NCI-H345 treated with DMSO at 0.1 percent for 48 hours (cell line): ENCODE measurements around the gene CDH5.

Experiments
- DNase-seq: peaks from one replicate; lab custom pipeline; 2025; ENCODE audit not compliant: unreplicated experiment; lab: John Stamatoyannopoulos, UW

The CDH5 gene

DNA sequence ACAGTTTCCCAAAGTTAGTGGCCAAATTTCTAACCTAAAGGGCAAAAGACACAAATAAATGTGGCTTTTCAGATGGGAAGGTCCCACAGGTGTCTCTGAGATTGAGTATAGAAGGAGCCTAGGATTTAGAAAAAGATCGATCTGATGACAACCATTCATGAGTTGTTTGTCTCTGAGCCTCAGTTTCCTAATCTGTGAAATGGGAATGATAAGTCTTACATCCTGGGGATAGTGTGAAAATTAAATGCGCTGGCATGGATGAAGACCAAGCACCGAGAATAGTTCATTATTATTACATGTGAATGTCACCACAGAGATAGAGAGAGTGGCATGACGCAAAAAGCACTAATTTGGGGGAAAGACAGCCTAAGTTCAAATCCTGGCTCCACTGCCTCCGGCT, 7.2 kb downstream of the CDH5 start:
- no peak for DNase-seq

DNA sequence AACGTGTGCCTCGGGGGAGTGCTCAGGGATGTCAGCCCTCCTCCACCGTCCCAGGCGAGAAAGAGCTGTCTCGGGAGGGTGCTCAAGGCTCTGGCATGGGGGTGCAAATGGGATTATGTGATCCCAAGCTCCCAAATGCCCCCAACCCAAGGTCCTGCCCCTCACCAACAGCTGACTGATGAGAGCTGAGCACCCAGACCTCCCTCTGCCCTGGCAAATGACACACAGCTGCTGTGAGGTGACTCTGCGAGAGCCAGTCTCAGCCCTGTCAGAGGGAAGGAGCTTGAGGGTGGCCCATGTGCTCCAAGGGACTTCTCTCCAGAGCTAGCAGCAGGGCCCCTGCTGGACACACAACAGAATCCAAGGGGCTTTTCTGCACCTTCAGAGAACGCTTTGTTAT, 7.7 kb downstream of the CDH5 start:
- DNase-seq = no peak

DNA sequence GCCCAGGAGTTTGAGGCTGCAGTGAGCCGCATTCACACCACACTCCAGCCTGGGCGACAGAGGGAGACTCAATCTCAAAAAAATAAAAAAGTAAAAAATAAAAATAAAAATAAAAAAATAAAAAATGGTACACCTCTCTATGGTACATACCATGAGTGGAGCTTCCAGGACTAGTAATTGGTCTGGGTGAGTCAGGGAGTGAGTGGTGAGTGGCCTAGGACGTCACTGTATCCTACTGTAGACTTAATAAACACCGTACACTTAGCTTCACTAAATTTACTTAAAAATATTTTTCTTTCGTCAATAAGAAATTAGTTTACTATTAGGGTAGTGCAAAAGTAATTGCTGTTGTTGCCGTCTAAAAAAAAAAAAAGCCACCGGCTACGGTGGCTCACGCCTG, 9.0 kb downstream of the CDH5 start:
- DNase-seq = no peak

DNA sequence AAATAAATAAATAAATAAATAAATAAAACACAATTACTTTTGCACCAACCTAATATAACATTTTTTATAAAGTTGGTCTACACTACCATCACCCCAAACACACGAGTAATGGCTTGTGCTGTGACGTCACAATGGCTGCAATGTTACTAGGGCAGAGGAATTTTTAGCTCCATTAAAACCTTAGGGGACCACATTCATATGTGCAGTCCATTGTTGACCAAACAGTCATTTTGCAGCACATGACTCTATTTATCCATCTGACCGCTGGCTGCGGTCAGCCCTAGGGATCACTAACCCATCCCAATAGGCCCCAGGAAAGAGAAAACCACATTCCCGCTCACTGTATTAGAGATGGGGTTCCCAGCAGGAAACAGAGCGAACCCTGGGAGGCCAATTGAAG, 9.6 kb downstream of the CDH5 start:
- no peak for DNase-seq

DNA sequence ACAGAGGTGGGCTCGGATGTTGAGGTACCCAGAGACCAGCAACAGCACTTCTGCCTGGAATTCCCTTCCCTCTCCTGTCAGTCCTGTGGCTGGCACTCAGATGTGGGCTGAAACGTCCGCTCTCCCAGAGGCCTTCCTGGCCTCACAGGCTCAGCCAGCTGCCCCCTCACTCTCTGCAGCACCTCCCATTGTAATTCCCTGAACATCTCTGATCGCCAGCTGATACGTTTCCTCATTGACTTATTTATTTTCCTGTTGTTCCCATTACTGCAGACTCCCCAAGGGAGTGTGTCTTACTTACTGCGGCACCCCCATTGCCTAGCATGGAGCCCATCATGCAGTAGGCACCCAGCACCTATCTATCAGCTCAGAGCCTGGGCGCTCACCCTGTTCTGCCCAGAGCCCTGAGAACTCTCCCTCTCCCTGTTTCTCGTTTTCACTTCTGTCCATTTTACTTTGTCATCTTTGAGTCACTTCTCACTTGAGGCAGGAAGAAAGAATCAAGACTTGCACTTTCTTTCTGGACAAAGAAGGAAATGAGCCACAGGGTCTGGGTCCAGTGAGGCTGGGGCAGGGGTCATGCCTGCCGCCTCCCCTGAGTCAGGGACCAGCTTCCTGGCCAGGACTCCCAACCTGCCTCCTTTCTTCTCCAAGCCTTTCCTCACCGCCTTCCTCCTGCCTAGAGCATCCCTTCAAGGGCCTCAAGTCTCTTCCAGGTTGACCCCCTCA, 10.2 kb downstream of the CDH5 start:
- no peak for DNase-seq

DNA sequence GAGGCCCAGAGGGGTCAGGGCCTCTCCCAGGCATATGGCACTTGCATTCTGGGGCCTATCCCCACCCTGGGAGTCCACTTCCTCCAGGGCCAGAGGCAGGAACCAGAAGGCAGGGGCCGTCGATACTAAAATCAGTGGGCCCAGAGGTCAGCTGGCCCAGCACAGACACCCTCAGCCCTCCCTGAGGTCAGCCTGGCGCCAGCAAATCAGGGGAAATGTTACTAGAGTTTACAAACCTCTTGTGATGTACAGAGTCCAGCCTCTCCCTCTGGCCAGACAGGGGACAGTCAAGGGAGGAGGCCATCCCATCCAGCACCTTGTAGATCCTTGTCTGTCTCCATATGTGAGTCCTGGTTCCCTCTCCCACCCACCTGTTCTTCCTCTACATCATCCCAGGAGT, 10.8 kb downstream of the CDH5 start:
- no peak for DNase-seq

DNA sequence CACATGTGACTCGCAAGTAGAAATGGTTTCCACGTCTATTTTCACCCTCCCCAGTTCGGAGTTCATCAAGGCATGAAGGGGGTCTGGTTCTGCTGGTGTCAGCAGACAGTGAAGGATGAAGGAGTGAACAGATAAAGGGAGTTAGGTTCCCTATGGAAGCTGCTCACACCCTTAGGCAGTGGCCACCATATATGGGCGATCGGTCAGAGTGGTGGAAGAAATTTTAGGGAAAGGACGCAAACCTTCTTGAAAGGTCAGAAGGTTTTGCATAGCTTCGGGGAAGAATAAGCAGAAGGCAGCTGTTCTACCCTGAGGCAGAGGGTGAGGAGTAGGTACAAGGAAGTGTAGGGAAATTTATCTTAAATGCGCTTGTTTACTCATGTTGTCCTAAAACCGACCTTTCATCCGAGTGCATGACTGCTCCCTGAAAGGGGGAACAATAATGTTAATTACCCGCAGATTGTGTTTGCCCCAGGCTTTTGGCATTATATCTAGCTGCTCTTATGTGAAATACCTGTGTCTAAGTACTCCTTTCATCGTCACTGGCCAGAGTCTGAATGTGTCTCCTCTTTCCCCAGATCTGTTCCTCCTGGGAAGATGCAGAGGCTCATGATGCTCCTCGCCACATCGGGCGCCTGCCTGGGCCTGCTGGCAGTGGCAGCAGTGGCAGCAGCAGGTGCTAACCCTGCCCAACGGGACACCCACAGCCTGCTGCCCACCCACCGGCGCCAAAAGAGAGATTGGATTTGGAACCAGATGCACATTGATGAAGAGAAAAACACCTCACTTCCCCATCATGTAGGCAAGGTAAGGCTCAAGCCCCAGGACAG, 12.5 kb downstream of the CDH5 start:
- DNase-seq = no peak

DNA sequence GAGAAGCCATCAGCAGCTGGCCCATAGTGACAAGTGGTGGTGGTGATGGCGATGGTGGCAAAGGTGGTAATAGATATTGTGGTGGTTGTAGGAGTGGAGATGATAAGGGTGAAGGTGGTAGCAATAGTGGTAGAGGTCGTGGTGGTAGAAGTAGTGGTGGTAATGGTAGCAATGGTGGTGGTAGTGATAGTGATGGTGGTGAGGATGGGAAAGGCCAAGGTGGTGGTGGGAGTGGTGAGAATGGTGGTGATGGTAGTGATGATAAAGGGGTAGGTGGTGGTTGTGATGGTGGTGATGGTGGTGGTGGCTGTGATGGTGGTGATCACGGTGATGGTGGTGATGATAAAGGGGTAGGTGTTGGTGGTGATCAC, 13.1 kb downstream of the CDH5 start:
- DNase-seq = no peak

DNA sequence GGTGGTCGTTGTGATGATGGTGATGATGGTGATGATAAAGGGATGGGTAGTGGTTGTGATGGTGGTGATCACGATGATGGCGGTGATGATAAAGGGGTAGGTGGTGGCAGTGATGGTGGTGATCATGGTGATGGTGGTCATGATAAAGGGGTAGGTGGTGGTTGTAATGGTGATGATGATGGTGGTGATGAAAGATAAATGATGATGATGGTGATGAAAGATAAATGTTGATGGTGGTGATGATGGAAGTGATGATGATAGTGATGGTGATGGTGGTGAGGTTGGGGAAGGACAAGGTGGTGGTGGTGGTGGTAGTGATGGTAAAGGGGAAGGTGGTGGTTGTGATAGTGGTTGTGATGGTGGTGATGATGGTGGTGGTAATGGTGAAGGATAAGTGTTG, 13.9 kb downstream of the CDH5 start:
- DNase-seq = no peak

DNA sequence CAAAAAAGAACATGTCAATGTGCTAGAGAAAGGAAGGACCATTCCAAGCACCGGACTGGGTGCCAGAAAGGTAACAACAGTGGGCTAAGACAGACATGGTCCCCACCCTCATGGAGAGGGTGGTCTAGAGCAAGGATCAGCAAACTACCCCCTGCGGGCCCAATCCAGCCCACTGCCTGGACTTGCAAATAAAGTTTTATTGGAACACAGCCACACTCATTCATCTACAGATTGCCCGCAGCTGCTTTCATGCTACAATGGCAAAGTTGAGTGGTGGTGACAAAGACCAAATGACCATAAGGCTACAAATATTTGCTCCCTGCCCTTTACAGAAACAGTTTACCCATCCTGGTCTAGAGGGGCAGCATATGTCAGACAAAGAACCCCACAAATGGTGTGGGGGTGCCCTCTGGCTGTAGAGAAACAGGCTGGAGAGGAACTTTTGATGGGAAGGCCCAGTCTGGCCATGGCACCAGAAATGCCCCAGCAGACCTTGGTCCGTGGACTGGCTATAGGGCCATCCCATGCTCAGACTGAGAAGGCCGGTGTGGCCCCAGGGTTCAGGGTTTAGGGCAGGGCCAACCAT, 15.2 kb downstream of the CDH5 start:
- no peak for DNase-seq

DNA sequence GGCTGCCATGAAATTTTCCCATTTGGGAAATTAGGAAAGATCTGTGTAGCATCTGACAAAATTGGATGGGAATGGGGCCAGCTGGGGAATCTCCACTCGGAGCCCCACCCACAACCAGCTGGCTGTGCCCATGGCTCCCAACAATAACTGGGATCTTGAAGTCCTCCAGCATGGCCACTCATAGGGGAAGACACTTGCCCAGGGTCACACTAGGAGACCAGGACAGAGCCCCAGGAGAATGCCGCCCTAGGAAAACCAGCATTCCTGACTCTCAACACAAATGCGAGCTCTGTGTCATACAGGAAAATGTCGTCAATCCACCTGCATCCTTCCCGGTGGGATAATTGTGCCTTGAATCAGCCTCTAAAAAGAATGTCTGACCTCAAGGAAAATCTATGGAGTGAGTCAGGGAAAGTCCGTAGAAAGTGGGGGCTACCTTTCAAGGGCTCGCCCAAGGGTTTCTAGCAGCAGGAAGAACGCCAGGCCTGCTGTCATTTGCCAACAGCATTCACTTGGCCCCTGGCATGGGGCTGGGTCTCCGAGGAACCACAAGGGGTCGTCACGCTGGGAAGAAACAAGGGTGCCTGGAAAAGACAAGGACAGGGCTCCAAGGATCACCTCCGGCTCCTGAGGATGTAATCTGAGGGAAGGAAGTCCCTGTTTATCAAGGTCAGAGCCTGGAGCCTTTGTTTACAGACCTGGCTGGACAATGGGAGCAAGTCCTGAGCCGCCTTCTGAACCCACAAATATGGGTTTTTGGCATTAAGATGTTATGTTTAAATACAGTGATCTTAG, 15.9 kb downstream of the CDH5 start:
- no peak for DNase-seq

DNA sequence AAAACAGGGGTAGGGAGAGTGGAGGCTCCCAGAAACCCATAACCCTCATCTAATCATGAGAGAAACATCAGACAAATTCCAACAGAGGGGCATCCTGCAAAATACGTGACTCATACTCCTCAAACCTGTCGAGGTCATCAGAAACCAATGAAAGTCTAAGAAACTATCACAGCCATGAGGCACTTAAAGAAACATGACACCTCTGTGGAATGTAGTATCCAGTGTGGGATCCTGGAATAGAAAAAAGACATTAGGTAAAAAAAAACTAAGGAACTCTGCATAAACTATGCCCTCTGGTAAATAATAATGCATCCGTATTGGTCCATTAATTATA, 16.4 kb downstream of the CDH5 start:
- DNase-seq = no peak

DNA sequence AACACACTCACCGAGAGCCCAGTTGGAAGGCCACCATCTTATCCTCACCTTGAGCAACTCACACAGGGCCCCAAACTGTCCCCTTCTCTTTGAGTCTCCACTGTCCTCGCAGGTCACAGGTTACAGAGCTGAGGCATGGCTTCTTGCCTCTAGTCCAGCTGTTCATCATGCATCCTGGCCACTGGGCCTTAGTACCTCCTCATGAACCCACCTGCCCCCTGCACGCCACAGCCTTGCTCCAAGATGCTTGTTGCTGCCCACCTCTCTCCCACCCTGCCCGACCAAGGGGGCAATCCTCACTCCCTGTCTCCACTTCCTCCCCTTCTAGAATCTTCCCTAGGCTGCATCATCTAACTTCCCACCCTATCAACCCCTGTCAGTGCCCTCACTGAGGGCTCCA, 17.1 kb downstream of the CDH5 start:
- DNase-seq = no peak

DNA sequence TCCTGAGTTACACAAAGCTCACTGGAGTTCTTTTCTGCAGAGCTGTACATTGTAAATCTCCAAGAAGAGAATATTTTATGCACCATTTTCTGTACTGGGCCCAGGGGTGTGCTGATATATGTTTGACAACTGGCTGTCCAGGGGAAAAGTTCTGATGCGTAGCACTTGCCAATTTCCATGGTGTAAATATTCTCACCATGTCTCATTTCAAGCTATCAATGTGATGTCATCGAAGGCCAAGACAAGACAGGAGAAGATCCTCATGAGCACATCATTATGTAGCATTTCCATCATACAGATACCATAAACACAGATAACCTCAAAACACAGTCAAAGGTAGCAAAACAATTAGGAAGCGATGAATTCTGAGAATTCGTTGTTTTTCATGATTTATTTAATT, 18.9 kb downstream of the CDH5 start:
- DNase-seq = no peak

DNA sequence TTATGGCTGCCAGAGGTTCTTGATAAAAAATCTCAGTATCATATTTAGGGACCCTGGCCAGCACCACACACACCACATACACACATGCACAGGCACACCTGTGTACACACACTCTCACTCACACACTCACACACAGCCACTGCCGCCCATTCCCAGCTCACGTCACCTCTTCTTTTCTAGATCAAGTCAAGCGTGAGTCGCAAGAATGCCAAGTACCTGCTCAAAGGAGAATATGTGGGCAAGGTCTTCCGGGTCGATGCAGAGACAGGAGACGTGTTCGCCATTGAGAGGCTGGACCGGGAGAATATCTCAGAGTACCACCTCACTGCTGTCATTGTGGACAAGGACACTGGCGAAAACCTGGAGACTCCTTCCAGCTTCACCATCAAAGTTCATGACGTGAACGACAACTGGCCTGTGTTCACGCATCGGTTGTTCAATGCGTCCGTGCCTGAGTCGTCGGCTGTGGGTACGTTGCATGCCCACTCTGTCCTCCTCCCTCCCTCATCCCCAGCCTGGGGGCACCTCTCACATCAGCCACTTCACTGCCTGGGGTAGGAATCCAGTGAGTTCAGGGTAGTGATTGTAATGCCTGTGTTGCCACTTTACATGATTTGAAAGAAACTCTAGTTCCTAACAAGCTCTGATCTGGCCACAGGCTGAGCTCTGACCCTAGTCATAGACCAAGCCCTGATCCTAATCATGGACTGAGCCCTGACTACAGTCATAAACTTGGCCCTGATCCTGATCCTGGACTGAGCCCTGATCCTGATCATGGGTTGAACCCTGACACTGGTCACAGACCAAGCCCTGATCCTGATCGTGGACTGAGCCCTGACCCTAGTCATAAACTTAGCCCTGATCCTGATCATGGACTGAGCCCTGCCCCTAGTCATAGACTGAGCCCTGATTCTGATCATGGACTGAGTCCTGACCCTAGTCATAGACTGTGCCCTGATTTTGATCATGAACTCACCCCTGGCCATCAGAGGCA, 20.4 kb downstream of the CDH5 start:
- DNase-seq = no peak

DNA sequence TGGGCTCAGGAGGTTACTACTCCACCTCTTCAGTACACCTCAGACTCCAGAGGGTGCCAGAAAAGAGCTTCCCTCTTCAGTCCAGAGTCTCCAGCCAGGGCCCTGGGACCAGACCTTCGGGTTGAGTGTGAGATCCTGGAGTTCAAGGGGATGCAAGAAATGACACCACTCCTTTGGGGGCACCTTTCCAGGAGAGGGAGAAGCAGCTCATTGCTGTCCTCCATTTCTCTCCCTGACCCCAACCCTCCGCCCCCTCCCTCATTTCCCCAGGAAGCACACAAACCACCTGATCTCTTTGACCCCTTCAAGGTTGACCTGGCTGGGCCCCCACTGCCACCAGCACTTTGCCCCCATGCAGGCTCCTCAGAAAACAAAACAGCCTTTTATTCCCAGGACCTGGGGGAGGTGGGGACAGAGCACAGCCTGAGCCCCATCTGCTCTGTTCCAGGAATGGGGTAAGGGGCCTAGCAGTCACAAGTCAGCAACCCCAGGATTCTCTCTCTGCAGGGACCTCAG, 21.4 kb downstream of the CDH5 start:
- no peak for DNase-seq

DNA sequence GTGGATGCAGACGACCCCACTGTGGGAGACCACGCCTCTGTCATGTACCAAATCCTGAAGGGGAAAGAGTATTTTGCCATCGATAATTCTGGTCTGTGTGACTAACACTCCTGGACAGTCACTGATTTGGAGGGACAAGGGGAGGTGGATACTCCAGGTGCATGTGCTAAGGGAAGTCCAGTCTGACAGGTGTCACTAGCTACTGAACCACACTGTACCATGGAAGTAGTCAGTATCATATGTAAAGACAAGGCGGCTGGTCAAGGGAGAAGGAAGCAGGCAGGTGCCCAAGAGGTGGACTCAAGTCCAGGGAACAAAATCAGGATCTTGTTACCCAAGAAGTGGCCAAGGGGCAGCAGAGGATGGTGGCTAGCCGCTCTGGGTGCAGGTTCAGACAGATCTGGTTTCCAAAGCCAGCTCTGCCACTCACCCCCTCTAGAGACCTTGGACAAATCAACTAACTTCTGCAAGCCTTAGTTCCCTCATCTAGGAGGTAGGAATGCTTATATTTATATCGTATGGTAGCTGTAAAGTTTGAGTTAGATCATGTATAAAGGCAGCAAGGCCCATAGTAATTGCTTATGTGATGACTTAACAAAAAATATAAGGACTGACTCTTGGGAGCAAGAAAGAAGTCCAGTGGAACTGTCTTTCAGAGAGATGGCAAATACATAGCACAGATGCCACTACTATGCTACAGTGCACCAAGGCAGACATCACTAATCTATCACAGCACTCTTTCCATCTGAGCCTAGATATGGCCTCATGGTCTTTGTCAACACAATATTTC, 22.1 kb downstream of the CDH5 start:
- DNase-seq = no peak

DNA sequence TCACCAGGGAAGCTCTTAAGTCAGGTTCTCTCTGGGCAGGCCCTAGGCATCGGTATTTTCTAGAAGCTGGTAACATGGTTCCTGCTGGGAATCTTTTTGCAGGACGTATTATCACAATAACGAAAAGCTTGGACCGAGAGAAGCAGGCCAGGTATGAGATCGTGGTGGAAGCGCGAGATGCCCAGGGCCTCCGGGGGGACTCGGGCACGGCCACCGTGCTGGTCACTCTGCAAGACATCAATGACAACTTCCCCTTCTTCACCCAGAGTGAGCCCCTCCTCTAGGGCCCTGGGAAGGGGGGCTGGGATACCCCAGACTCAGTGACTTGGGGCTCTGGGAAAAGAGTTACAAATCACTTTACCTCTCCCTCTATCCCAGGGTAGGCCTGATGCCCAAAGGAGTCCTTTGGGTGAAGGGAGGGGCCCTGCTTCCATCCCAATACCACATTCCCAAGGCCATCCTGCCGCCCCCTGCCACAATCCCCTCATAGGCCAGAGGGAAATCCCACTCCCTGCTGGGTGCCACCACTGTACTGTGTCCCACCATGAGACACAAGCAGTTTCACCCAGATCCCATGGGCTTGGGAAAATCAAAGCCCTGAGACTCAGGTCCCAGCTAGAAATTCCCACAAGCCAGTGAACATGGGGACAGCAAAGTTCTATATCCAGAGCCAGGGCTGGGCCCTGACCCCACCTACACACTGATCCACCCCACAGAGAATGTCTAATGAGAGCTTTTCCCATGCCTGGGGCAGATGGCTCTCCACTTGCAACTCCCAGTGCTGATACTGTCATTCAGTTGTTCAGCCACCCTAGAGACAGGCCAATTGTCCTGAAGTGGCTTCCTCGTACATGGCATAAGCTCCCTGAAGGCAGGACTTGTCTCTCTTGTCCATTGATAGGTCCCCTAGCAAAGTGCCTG, 23.0 kb downstream of the CDH5 start:
- no peak for DNase-seq
